ENCODE measurements around the gene NPSR1.
"Not testable (repeated sequence)": the region's sequence is repeated elsewhere in the genome, so short reads cannot be mapped to it uniquely, and the experiment has no call there.

NPSR1 gene

DNA sequence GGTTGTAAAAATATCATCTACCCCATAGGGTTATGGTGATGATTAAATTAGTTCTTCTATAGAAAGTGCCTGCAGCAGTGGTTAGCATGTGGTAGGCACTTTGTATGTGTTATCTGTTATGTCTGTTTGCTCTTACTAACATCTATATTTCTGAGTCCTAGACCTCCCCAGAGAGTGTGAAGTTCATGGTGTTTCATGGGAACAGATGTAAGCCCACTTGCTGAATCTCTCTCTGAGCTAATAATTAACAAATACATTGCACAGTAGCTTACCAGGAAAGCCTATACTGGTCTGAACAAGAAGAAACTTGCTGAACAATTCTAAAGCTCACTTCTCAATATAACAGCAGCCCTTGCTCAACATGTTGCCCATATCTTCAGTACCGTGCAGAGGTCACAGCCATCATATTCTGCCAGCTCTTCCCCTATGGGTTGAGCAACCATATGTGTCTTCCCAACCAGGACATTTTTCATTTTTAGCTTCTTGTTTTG, 100.1 kb downstream of the NPSR1 start:
- no peak for DNase-seq (ENCODE audit: low read depth in 2 of 2)

GRCh38 chr7:34759477-34760125, 101.6 kb downstream of the NPSR1 start:
- DNase-seq (ENCODE audit: low read depth in 2 of 2) = no peak

- no peak for DNase-seq (ENCODE audit: low read depth in 2 of 2)
Measured at GRCh38 chr7:34760271-34760670, 102.3 kb downstream of the NPSR1 start.

- no peak for DNase-seq (ENCODE audit: low read depth in 2 of 2)
Measured at GRCh38 chr7:34761206-34761605, 103.2 kb downstream of the NPSR1 start.

GRCh38 chr7:34761627-34762026, 103.6 kb downstream of the NPSR1 start:
- no peak for DNase-seq (ENCODE audit: low read depth in 2 of 2)

GRCh38 chr7:34762764-34763163, 104.7 kb downstream of the NPSR1 start:
- DNase-seq (ENCODE audit: low read depth in 2 of 2) = no peak

GRCh38 chr7:34772296-34772938, 114.4 kb downstream of the NPSR1 start:
- DNase-seq (ENCODE audit: low read depth in 2 of 2) = no peak

- DNase-seq (ENCODE audit: low read depth in 2 of 2) = no peak
Measured at GRCh38 chr7:34776748-34777358, 118.8 kb downstream of the NPSR1 start.

DNA sequence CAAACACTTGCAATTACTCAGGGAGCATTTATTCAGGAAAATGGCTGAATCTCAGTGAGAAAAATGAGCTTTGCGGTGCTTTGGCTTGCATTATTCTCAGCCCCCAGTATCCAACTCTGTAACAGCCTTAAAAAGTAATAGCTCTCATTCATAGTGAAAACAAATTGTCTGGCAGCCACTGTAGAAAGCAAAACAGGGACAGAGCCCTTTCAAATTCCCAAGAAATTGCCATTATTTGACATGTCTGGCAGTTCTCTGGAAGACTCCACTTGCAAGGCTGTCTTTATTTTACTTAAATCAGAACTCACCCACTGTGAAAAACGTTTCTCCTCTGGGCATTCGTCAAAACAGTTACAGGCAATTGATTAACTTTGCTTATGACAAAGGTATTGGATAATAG, 122.5 kb downstream of the NPSR1 start:
- DNase-seq (ENCODE audit: low read depth in 2 of 2) = no peak

DNA sequence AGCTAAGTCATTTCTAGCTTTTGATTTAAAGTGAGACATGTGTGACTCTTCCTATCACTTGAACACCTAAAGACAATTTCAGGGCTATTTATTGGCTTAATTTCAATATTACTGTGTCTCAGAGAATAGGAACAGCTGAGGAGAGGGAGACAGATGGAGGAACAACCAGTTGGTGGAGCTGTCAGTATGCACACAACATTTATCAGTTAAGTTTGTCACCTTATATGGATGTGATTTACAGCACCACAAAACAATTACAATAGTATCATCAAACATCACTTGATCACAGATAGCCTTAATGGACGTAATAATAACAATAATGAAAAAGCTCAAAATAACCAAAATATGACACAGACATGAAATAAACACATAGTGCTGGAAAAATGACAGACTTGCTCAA, 129.6 kb downstream of the NPSR1 start:
- DNase-seq (ENCODE audit: low read depth in 2 of 2) = no peak

DNA sequence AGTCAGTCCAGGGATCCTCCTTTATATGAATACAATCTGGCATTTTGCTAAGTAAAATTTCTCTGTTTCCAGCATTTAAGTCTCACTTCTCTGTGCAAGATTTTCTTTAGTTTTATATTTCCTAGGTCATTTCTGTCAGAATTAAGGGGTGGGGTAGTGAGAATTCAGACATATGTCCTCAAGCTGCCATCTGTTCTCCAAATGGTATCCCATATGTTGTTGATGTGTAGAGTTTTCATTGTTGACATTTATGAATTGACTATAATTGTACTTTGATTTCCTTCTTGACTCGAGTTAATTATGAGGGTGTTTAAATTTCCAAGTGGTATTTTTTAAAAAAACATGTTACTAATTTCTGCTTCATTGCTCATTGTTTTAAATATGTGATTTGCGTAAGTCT, 148.8 kb downstream of the NPSR1 start:
- no peak for DNase-seq (ENCODE audit: low read depth in 2 of 2)

DNA sequence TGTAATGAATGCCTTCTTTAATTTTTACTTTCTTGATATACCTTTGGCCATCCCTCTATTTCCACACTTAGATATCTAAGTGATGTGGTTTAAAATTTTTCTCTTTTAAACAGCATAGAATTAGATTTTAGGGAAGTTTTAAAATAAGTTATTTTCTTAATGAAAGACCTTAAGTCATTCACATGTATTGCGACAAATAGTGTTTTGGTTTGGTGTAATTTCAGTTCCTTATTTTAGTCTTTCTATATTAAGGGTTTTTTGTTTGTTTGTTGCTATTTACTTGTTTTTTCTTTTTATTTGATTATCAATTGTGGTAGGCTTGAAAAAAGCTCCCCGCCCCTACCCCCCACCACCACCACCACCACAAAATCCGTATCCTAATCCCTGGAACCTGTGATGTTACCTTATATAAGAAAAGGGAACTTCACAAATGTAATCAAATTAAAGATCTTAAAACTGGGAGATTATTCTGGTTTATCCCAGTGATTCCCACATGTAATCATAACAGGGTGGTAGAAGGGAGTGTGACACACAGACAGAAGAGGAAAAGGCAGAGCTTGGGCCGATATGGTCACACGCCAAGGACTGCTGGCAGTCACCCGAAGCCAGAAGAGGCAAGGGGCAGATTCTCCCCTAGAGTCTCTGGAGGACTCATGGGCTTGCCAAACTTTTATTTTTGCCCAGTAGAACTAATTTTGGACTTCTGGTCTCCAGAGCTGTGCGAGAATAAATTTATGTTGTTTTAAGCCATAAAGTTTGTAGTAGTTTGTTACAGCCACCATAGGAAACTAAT, 149.7 kb downstream of the NPSR1 start:
- no peak for DNase-seq (ENCODE audit: low read depth in 2 of 2)

GRCh38 chr7:34814203-34814842, 156.3 kb downstream of the NPSR1 start:
- DNase-seq (ENCODE audit: low read depth in 2 of 2) = not testable (repeated sequence)

GRCh38 chr7:34821932-34822558, 164.0 kb downstream of the NPSR1 start:
- DNase-seq (ENCODE audit: low read depth in 2 of 2) = no peak

GRCh38 chr7:34823650-34824258, 165.7 kb downstream of the NPSR1 start:
- DNase-seq (ENCODE audit: low read depth in 2 of 2) = peak; percentile 6 to 17

DNA sequence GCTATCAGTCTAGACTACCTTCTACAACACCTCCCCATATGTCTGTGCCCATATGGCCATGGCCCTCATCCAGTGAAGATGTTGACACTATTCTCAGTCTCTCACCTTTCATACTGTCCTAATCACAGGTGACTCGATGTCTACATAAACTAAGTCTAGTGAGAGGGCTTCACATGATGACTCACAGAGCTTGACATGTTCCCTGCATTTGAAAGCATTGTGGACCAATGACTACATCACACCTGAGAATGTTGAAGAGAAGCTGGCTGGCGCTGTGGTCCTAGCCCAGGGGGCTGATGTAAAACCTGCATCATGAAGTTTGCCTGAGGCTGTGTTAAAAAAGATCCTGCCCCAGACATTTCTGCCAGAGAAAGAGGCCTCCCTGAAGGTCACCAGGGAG, 167.2 kb downstream of the NPSR1 start:
- DNase-seq (ENCODE audit: low read depth in 2 of 2) = no peak

GRCh38 chr7:34830390-34830789, 172.4 kb downstream of the NPSR1 start:
- no peak for DNase-seq (ENCODE audit: low read depth in 2 of 2)

DNA sequence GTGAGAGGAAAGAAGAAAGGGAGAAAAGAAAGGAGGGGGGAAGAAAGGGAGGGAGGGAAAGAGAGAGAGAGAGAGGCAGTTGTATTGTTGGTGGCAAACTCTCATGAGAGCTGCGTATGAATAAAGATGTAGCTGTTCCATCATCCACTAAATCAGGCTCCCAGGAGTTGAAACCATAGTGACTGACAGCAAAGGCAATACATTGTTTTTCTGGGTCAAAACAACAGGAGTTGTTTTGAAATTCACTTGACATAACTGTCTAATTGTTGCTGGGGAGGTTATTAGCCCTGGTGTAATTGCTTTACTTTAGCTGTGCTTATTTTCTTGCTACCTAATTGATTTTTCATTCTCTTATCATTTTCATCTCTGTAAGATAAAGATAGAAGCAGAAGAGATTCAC, 173.4 kb downstream of the NPSR1 start:
- DNase-seq (ENCODE audit: low read depth in 2 of 2) = no peak

DNA sequence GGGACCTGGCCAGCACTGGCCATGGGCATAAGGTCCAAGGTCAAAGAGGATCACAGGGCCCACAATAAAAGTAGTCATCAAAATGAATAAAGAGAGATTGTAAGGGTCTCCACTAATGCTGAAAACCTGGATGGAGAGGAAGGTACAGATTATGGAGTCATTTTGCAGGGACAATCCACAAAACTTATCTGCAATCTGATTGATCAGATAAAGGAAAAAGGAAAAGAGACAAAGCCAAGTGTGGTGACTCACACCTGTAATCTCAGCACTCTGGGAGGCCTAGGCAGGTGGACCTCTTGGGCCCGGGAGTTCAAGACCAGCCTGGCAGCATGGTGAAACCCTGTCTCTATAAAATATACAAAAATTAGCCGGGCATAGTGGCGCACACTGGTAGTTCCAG, 174.0 kb downstream of the NPSR1 start:
- no peak for DNase-seq (ENCODE audit: low read depth in 2 of 2)

DNA sequence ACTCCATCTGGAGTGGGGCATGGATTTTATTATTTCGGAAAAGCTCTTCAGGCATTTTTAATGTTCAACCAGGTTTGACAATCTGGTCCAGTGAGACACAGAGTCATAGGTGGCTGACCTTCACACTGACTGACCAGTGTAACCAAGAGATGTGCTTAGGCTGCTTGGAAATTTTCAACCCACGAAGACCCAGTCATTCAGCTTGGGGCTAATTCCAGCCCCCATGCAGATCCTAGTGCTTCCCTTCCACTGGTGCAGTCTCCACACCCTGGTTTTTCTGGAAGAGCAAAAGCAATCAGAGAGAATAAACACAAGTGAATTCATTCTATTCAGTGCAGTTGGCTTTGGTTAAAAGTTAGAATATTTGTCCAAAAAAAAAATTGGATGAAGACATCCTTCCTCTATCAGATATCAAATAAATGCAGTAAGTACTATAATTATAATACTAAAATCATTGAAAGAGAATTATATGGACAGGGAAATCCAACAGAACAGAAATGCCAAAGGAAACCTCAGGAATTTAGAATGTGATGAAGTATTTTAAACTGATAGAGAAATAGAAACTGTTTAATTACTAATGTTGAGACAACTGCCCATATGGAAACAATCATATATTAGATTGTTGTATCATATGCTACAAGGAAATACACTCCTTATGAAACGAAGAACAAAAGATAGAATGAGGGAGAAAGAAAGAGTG, 178.0 kb downstream of the NPSR1 start:
- DNase-seq (ENCODE audit: low read depth in 2 of 2) = no peak

Measured in stimulated activated CD8-positive, alpha-beta memory T cell treated with anti-CD3 and anti-CD28 coated beads, Interleukin-7, amount 100 ng/mL, for 4 hours (primary cell).